AG04450 (cell line): Measurements from ENCODE around the gene OSBPL2. TPM values are rescaled to one million over a fixed set of nuclear protein-coding genes. Genes with fewer than 3 reads are reported as not detected.

Experiments
- CTCF ChIA-PET: fragments of 300-600, 350-600 bp; formaldehyde crosslinking; extraction: SDS; loops from one replicate; lab custom pipeline; 2022; ENCODE audit warnings: antibody characterized with exemption, inconsistent platforms; lab: Charles Lee
- POLR2A ChIA-PET: fragments of 350-600 bp; formaldehyde crosslinking; extraction: SDS; loops from one replicate; lab custom pipeline; 2021; ENCODE audit warnings: antibody characterized with exemption, inconsistent platforms; lab: Yijun Ruan, JAX
- DNase-seq: peaks from one replicate; pipeline ENCODE4 v3.0.0-alpha.2; 2011; ENCODE audit warnings: low read depth, low spot score
- H3K27ac ChIP-seq: one replicate; pipeline ENCODE4 v1.5.1; 2012; ENCODE audit warnings: low read depth, low read length, control low read depth
- H3K27me3 ChIP-seq: one replicate; pipeline ENCODE4 v1.6.0; 2012; ENCODE audit warnings: low read length; ENCODE audit not compliant: control insufficient read depth, insufficient read depth
- H3K4me3 ChIP-seq: 2 replicates; pipeline ENCODE4 v1.5.1; 2011; ENCODE audit warnings: mild to moderate bottlenecking, low read depth, low read length, control low read depth
- H3K9me3 ChIP-seq: 2 replicates; pipeline ENCODE4 v1.5.1; 2012; ENCODE audit warnings: low read length; ENCODE audit not compliant: control insufficient read depth, insufficient read depth
- CTCF ChIP-seq: IDR thresholded peaks from 2 replicates; pipeline ENCODE4 v1.5.1; 2011; ENCODE audit warnings: low read depth, low read length, control low read depth, inconsistent platforms
- polyA plus RNA-seq: library from polyadenylated mRNA; depleted of rRNA; stranded (reverse); fragments of >200 nt; gene quantifications from 2 replicates; pipeline ENCODE4 v1.2.3, GENCODE V29; 2011

The OSBPL2 gene
- polyA plus RNA-seq, 1 experiment = 18.5 TPM

DNA sequence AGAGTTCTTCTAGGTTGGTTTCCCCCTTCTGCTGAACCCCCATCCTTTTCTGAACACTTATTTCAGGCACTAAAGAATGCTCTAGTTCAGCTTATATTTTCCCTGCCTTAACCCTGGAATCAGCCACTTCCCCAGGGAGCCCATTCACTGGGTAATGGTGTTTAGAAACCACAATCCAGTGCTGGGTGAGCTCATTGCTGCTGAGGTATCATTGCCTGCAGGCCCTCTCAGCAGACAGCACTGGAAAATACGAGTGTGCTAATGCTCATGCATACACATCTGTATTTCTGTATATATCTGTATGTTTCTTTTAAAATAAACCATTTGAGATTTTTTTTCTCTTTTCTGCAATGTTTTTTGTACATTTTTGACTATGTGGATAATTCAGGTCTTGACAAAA is 27.0 kb downstream of the OSBPL2 start:
- ChIA-PET CTCF (no interaction called here), POLR2A (no interaction called here)
- Histone ChIP-seq H3K4me3 (no peak overlapping the region), H3K9me3 (peaks cover 11% of the 10 kb centered on the region), H3K27me3 (no peaks in the 10 kb centered on the region), H3K27ac (no peak overlapping the region)
- no peak for TF ChIP-seq CTCF
- no peak for DNase-seq

DNA sequence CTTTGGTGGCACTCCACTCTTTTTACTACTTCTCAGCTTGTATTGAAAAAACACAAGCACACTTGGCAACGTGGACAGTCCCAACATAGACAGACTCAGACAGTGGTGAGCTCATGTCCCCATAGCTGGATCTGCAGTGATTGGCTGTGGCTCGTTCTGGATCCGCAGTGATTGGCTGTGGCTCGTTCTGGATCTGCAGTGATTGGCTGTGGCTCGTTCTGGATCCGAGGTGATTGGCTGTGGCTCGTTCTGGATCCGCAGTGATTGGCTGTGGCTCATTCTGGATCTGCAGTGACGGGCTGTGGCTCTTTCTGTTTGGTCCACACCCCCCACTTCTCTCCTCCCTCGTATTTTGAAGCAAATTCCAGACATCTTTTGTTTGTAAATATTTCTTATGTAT is 28.0 kb downstream of the OSBPL2 start:
- Histone ChIP-seq H3K27ac (no peak overlapping the region), H3K4me3 (no peak overlapping the region), H3K9me3 (peaks cover 11% of the 10 kb centered on the region), H3K27me3 (no peaks in the 10 kb centered on the region)
- TF ChIP-seq CTCF = no peak
- CTCF ChIA-PET = no interaction called here
- no peak for DNase-seq
- POLR2A ChIA-PET = no interaction called here

DNA sequence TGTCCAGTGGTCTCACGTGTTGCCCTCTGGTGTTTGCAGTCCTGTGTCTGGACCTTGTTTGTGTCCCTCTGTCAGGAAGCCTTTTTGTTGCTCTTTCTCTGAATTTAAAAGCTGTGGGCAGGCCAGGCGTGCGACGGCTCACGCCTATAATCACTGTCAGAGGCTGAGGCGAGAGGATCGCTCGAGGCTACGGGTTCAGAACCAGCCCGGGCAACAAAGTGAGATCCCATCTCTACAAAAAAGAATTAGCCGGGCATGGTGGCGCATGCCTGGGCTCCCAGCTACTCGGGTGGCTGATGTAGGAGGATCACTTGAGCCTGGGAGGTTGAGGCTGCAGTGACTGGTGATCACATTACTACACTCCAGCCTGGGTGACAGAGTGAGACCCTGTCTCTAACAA is 28.5 kb downstream of the OSBPL2 start:
- TF ChIP-seq CTCF = no peak
- CTCF ChIA-PET = no interaction called here

DNA sequence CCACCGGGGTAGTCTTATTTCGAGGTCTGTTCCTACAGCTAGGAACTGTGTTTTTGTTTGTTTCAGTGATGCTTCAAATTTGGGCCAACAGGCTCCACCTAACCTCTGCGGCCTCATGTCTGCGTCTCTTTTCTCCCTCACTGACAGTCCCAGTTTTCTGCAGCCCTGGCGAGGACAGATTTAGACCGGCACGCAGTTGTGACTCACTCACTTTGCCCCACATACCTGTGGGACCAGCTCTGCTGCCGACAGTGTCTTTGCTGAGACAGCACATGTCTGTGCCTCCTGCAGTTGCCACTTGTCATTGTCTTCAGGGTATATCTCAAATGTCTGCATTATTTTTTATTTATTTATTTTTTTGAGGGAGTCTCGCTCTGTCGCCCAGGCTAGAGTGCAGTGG is 29.2 kb downstream of the OSBPL2 start:
- no peak overlapping the region for H3K27ac ChIP-seq
- H3K9me3 ChIP-seq = peaks cover 11% of the 10 kb centered on the region
- POLR2A ChIA-PET = no interaction called here
- no peak for DNase-seq
- CTCF ChIA-PET = no interaction called here
- TF ChIP-seq CTCF = no peak
- H3K4me3 ChIP-seq = no peak overlapping the region
- H3K27me3 ChIP-seq = no peaks in the 10 kb centered on the region

More for the DNA sequence above, 28.5 kb downstream of the OSBPL2 start:
- POLR2A ChIA-PET = no interaction called here
- Histone ChIP-seq H3K27me3 (no peaks in the 10 kb centered on the region), H3K4me3 (no peak overlapping the region), H3K27ac (no peak overlapping the region), H3K9me3 (peaks cover 11% of the 10 kb centered on the region)
- DNase-seq = no peak

DNA sequence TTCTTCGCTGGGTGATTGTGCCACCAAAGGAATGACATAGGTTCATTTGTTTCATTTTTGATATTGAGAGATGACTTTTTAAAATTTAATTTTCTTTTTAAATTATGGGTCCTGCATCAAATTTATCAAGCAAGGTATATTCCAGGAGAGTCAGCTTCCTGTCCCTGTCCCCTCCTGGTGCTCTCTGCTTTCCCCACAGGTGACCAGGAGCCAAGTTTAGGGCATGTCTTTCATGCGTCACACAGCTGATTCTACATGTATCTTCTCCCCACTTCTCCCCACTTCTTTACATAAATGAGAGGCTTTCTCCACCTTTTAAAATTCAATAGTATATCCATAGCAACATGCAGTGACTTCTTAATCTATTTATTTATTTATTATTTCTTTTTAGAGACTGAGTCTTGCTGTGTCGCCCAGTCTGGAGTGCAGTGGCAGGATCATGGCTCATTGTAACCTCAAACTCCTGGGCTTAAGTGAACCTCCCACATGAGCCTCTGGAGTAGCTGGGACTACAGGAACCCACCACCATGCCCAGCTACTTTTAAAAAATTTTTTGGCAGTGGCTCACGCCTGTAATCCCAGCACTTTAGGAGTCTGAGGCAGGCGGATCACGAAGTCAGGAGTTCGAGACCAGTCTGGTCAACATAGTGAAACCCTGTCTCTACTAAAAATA is 30.0 kb downstream of the OSBPL2 start:
- CTCF ChIA-PET = no interaction called here
- no peak for TF ChIP-seq CTCF

More for the DNA sequence above, 30.0 kb downstream of the OSBPL2 start:
- POLR2A ChIA-PET = no interaction called here
- Histone ChIP-seq H3K27me3 (no peaks in the 10 kb centered on the region), H3K27ac (no peak overlapping the region), H3K4me3 (no peak overlapping the region), H3K9me3 (peaks cover 11% of the 10 kb centered on the region)
- no peak for DNase-seq
